ENCODE data around the gene AKR7A3.
"Not testable (repeated sequence)": the region's sequence is repeated elsewhere in the genome, so short reads cannot be mapped to it uniquely, and the experiment has no call there.

Gene AKR7A3

DNA sequence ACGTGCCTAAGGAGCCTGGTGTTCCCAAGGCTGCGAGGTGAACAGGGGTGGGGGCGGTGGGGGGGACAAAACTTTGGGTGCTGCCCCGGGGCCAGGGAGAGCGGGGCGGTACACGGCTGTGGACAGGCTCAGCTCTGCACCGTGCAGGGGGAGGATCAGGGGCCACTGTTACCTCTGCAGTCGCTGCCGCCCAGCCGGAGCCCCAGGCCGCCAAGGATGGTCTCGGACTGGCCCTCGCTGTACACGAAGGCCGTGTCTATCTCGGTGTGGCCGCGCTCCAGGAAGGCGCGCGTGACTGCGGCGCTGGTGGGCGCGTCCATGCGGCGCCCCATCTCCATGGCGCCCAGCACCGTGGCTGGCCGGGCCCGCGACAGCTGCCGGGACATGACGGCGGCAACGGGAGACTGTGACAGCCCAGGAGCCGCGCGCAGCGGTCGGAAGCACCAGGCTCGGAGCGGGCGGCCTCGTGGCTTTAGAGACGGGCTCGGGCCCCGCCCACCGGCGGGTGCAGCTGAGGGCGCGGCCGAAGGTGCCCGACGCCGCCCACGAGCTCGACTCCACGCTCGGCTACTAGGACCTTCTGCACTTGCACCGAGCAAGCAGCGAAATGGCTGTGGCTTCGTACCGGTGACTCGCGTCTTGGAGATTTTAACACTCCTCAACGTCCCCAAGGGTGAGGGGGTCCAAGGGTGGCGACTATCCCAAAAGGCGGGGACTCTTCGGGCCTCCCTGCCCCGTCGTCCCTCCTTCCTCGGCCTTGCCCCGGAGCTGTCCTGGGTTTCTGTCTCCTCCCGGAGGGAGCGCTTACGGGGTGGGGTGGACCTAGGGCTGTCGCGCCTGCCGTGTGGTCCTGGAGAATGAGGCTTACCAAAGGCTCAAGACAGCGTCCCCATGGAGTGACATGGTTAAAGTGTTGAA, at the start of gene AKR7A3:
Gene AKR7A3, minus strand, starts transcription at position 447 of the 918 bp plus-strand sequence. Its CDS starts 61 bp downstream, at position 386.
- not testable (repeated sequence) for DNase-seq (ENCODE audit: extremely low read depth, low read depth)

DNA sequence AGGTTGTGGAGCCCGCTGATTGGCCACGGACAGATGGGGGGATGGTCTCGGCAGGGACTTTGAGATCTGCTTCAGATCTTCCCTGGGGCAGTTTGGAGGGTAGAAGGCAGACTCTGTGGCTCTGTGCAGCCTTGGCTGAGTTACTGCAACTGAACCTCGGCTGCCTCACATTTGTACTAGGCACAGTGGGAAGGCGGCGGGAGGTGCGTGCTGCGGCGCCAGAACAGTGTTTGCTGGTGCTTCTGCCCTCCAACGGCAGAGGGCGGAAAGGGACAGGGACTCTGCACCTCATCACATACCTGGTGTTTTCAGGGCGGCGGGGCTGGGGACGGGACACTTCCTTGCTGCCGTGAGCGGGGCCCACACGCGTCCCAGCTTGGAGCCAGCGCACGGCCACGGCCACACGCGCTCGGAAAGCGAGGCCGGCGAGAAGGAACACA, 49.8 kb upstream of the AKR7A3 start:
- no peak for DNase-seq (ENCODE audit: extremely low read depth, low read depth)

DNA sequence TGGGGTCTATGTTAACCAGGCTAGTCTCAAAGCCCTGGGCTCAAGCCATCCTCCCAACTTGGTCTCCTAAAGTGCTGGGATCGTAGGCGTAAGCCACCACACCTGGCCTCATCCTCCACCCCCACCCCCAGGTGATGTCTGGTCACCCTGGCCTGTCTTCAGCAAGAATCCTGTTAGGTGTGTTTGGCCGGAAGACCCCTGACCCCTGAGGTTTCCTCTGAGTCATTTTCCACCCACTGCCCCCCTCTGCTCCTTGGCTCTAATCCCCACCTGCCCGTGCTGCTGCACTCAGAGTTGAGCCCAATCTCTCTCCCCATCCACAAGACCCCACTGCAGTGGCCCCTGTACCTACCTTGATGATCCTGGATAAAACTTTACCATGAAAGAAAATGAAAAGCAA, 48.7 kb upstream of the AKR7A3 start:
- no peak for DNase-seq (ENCODE audit: extremely low read depth, low read depth)
- TF ChIP-seq, protein P1, sequence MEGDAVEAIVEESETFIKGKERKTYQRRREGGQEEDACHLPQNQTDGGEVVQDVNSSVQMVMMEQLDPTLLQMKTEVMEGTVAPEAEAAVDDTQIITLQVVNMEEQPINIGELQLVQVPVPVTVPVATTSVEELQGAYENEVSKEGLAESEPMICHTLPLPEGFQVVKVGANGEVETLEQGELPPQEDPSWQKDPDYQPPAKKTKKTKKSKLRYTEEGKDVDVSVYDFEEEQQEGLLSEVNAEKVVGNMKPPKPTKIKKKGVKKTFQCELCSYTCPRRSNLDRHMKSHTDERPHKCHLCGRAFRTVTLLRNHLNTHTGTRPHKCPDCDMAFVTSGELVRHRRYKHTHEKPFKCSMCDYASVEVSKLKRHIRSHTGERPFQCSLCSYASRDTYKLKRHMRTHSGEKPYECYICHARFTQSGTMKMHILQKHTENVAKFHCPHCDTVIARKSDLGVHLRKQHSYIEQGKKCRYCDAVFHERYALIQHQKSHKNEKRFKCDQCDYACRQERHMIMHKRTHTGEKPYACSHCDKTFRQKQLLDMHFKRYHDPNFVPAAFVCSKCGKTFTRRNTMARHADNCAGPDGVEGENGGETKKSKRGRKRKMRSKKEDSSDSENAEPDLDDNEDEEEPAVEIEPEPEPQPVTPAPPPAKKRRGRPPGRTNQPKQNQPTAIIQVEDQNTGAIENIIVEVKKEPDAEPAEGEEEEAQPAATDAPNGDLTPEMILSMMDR (IDR thresholded peaks at IDR 0.05; ENCODE audit: low read depth, low read length), result no peak

More for the DNA sequence above, 49.8 kb upstream of the AKR7A3 start:
- TF ChIP-seq, protein P1 (IDR thresholded peaks at IDR 0.05; ENCODE audit: low read depth, low read length), result peak; percentile 19

DNA sequence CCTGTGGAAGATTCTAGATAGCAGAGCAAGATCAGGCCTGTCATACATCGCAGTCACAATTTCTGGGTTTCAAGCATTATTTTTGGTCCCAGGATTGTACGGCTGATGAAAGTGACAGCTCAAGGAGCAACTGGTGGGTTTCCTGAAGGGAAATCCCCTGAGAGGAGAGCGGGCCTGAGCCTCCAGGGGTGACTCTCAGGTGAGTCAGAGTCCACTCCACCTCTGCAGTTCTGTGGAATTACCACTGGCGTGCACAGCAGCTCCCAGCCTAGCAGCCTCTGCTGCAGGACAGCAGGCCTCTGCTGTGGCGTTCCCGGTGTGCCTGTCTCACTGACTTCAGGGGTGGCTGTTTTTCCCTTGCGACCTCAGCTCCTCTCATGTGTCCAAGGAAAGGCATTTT, 48.0 kb upstream of the AKR7A3 start:
- DNase-seq (ENCODE audit: extremely low read depth, low read depth), result no peak
- TF ChIP-seq, protein P1 (IDR thresholded peaks at IDR 0.05; ENCODE audit: low read depth, low read length), result no peak

DNA sequence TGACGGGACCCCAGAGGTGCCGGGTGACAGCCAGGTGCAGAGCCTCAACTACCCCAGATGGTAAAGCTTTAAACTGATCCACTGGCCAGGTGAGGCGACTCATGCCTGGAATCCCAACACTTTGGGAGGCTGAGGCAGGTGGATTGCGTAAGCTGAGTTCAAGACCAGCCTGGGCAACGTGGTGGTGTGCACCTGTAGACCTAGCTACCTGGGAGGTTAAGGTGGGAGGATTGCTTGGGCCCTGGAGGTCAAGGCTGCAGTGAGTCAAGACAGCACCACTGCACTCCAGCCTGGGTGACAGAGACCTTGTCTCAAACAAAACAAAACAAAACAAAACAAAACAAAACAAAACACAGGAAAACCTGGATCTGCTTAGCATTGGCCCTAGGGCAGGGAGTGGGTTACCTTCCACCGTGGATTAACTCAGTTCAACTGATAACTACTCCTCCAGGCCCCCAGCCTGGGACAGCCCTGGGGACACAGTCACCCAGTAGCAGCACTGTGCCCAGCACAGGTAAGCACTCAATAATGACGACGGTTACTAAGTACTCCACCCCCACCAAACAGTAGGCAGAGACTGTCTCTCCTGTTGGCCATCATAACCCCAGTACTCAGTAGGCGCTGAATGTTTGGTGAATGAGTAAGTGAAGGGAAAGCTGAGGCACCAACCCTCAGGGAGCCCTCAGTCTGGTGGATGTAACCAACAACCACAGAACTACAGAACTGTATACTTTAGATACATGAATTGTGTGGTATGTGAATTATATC, 45.2 kb upstream of the AKR7A3 start:
- DNase-seq (ENCODE audit: extremely low read depth, low read depth), result no peak
- TF ChIP-seq, protein P1 (IDR thresholded peaks at IDR 0.05; ENCODE audit: low read depth, low read length), result no peak

DNA sequence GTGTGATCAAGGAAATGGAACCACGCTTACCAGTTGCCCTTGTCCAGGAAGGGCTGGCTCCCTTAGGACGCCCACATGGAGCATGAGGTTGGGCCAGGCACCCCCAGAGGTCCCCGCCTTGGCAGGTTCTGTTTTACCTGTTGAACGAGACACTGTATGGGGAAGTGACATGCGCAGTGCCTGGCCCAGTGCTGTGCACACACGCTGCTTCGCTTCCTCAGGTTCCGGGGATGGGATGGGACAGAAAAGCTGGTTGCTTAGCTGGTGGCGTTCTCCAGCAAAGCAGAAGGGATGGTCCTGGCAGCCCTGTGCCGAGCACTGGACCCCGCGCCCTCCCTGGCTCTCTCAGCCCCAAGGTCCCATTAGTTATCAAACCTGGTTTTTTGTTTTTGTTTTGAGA, 44.3 kb upstream of the AKR7A3 start:
- DNase-seq (ENCODE audit: extremely low read depth, low read depth), result no peak
- TF ChIP-seq, protein P1 (IDR thresholded peaks at IDR 0.05; ENCODE audit: low read depth, low read length), result no peak

DNA sequence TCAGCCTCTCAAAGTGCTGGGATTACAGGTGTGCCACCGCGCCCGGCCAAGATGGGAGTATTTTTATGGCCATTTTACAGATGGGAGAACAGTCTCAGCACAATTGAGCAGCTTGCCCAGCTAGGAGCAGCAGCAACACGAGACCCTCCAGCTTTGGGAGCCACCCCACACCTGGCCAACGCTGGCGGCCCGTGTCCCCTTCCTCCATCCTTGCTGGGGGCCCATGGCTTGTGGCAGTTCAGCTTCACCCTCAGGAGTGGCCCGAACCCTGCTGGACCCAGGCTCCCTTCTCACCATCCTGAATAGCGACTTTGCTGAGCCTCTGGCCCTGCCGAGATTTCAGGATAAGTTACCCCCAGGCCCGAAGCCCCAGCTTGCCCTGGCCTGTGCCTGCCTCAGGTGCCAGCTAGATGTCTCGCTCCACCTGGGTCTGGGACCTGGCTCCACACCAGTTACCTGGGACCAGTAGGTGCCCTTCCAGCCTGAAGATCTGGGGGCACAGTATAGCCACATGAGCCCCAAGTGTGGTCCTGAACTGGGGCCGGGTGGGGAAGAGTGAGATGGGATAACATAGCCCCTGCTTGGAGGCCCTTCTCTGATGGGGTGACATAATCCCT, 42.8 kb upstream of the AKR7A3 start:
- DNase-seq (ENCODE audit: extremely low read depth, low read depth), result no peak
- TF ChIP-seq, protein P1 (IDR thresholded peaks at IDR 0.05; ENCODE audit: low read depth, low read length), result no peak

Data from AG09319 (cell line).